ENCODE data around the gene RBM20.

- no peak for TF ChIP-seq CTCF (IDR thresholded peaks at IDR 0.05)
- TF ChIP-seq EZH2 (IDR thresholded peaks at IDR 0.05) = no peak
- no peak for TF ChIP-seq EZH2phosphoT487 (IDR thresholded peaks at IDR 0.05)
Measured at GRCh38 chr10:110757586-110757985, 113.5 kb downstream of the RBM20 start.

Measured in neural progenitor cell (in vitro differentiated cells).